ENCODE results near the gene LSM8.
A peak's percentile ranks its signal among the peaks of the same experiment; 100 is the strongest.
"Not testable (repeated sequence)": the region's sequence is repeated elsewhere in the genome, so short reads cannot be mapped to it uniquely, and the experiment has no call there.

The LSM8 gene

DNA sequence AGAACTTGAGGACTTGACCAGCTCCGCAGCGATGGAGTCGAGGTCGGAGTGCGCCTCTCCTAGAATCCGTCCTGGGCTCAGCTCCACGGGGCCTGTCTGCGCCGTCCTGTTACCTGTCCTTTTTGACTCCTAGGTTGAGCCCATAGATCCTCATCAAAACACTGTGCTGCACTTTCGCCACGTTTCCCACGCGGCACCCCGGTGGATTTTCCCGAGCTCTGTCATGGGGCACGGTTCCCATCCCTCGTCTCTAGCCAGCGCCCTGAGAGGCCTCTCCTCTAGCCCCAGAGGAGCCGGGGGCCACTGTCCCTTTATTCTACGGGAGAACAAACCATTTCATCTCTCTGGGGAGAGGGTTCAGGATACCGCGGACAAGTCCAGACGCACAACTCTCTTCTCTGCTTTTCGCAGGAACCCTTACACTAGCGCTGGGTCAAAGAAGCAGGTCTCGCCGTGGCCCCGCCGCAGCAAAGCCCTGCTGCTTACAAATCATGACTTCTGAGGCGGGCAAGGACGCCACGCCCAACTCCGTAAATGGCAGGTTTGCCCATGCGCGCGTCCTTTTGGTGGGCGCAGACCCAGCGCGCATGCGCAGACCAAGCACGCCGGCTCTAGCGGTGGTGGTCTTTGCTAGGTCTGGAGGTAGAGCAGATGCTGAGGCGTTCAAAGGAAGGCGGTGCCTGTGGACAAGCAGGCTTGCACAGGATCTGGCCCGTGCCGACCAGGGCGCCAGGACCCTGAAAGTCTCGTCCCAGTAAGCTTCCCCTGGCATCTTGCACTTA, 30.3 kb downstream of the LSM8 start:
- peak; percentile 15 for DNase-seq (ENCODE audit: low read depth)

DNA sequence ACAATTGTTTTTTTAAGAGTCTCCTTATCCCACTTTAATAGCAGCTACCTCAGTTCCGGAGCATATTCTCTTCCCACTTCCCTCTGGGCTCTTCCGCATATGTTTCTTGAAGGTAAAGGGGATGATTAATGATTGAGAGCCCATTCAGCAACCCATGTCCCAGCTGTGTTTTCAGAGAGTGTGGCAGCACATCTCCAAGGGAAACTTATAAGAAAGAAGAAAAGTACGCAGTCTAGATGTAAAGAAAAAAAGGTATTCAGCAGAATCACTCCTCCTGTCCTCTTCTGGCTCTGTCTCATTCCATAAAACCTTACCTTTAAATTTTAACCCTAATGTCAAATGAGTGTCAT, 30.8 kb downstream of the LSM8 start:
- DNase-seq (ENCODE audit: low read depth), result no peak

DNA sequence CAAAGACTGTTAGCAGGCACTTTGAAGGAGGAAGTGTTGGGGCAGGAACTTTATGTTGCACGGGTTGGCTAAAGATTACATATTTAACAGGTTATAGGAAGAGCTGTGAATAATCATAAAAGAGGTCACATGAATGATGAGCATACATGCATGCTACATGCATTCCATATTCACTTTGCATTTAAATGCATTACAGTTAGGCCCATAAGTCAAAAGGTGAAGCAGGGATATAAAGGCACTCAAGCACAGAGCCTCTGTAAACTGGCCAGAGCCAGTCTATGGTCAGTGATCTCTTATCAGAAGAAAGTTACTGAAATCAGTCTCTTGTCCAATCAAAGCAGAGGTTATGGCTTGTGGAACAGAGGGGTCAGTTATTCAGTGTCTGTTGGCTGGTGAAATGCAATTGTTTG, 33.3 kb downstream of the LSM8 start:
- no peak for DNase-seq (ENCODE audit: low read depth)

DNA sequence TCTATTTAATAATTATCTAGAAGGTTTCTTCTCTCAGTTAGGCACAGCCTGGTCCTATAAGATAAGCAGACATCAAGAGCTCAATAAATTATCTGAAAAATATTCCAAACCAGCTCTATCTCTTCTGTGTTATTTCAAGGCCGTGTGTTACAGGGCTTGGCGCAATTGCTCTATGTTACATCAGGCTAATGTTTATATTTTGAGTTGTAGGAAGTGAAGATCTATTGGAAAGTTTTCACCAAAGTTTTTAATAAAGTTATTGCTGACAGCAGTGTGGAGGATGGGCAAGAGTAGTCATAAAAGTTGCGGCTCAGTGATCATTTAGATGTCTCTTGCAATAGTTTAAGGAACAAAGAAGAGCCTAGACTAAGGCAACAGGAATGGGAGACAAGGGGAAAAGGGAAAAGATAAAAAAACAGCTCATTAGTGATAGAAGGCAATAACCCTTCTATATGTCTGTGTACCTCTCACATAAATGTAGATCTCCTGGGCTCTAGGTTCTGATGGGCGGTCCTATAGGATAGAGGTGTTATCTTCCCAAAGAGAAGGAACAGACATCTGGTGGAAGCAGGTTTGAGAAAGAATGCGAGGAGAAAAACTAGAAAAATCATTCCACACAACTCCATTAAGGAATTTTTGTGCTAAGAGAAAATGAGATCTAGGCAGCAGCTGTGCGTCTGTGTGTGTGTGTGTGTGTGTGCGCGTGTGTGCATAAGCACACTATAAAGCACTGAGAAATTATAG, 34.6 kb downstream of the LSM8 start:
- DNase-seq (ENCODE audit: low read depth), result no peak

DNA sequence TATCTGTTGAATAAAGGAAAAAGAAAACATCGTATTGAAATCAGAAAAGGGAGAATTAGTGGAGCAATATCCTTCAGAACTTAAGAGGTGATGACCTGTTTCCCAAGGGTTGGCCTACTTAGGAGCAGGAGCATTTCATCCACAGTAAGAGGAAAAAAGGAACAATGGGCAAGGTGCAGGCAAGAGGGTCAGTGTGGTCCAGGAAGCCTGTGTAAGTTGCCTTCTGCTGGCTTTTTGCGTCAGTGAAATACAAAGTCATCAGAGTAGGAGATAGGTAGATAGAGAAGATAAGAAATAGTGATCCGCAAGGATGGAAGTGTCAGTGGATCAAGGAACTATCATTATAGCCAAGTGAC, 35.2 kb downstream of the LSM8 start:
- no peak for DNase-seq (ENCODE audit: low read depth)

DNA sequence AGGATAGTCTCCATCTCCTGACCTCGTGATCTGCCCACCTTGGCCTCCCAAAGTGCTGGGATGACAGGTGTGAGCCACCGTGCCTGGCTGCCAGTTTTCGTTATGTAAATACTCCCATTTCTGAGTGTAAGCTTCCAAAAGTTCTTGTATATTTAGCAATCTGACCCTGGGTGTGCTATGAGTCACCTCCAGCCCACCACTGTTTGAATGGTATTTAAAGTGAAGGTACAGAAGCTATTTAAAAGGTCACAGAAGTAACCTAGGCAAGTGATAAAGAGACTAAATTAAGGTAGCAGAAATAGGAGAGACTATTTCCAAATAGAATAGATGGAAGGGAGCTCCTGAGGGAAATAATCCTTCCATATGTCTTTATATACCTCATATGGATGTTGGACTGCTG, 36.6 kb downstream of the LSM8 start:
- DNase-seq (ENCODE audit: low read depth), result no peak

DNA sequence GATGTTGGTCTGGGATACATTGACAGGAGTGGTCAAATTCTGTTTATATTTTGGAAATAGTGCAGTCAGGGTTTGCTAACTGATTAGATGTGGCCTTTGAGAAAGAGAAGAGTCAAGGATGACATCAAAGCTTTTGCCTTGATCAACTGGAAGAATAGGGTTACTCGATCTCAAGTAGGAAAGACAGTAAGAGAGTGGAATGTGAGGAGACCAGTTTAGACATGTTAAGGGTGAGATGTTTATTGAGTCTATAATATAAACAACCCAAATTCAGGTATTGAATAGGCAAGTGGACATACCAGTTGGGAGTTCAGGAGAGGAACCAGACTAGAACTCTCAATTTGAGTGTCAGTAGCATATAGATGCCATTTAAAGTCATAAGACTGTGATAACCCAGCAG, 38.6 kb downstream of the LSM8 start:
- no peak for DNase-seq (ENCODE audit: low read depth)

DNA sequence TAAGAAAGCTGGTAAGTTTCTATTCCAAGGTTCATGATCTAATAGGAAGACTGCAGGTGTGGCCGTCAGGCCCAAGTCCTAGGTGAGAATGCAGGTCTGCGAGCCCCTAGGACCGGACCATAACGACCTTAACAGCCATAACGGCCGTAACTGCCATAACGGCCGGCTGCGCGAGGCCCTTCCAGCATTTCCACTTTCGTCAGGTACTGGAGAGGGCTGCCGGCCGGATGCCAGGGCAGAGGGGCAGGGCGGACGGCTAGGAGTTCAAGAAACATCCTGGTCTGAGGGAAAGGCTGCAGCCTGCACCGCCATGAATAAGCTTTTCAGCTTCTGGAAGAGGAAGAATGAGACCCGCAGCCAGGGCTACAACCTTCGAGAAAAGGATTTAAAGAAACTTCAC, 40.6 kb downstream of the LSM8 start, which contains the start of gene ANKRD7:
Gene ANKRD7, plus strand, starts transcription at position 184 of the 400 bp plus-strand sequence. Its CDS starts 127 bp downstream, at position 311.
- DNase-seq (ENCODE audit: low read depth), result no peak

DNA sequence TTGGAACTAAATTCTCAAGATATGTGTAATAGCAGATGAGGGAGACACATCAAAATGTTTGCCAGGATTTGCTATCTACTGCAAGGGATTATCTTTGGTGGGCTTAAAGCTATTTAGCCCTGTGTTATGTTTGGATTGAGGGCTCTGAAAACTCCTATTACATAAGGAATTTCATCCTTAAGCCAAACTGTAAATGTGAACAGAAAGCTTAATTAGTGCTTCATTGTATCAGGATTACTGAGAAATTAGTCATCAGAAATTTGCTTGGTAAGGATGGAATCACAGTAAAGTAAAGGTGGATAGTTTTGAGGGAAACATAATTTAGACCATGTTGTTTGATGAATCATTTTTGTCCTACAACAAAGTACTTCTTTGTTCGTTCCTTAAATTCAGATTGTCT, 48.9 kb downstream of the LSM8 start:
- no peak for DNase-seq (ENCODE audit: low read depth)

DNA sequence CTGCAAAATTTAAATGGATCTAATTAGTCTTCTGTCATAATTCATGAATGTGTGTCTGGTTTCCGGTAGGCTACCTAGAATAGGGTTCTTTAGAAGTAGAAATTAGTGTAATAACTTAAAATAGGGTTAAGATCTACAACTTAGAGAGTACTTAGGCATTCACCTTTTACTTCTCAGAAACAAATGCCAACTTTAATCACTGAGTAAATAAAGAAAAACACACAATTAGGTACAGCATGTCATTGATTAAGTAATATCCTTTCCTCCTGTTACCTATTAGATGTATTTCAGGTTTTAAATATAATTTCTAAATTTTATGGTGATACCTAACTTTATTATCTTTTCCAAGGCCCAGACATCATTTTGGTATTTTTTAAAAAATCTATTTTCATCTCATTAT, 49.8 kb downstream of the LSM8 start:
- DNase-seq (ENCODE audit: low read depth), result no peak

DNA sequence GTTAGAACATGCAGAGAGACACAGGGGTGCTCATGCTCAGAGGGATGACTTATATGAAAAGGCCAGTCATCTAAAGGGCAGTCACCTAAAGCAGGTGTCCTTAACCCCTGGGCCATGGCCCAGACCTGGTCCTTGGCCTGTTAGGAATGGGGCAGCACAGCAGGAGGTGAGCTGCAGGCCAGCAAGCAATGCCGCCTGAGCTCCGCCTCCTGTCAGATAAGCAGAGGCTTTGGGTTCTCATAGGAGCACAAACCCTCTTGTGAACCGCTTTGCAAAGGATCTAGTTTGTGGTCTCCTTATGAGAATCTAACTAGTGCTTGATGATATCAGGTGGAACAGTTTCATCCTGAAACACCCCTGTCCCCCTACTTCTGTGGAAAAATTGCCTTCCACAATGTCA, 55.0 kb downstream of the LSM8 start:
- DNase-seq (ENCODE audit: low read depth), result no peak

DNA sequence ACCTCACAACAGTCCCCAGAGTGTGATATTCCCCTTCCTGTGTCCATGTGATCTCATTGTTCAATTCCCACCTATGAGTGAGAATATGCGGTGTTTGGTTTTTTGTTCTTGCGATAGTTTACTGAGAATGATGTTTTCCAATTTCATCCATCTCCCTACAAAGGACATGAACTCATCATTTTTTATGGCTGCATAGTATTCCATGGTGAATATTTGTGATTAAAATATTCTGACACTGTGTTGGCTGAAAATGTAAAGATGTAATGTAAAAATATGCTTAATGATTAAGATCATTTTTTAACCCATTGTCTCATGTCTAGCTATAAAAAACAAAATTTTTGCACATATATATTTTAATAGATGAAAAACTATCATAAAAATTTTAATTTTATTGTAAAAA, 56.4 kb downstream of the LSM8 start:
- not testable (repeated sequence) for DNase-seq (ENCODE audit: low read depth)

Measured in HS-27A (cell line).